Measurements from ENCODE around the gene LAMC2. TPM values are rescaled to one million over a fixed set of nuclear protein-coding genes. Genes with fewer than 3 reads are reported as not detected.

Gene LAMC2
- total RNA-seq, 2 donors from 2014 or later, result 9.3 to 11.6 TPM

GRCh38 chr1:183164963-183165362 is 21.1 kb upstream of the LAMC2 start:
- intact Hi-C loops (cut with DNase I), result no loop called here
- no peak overlapping the region for H3K27ac ChIP-seq
- H3K4me1 ChIP-seq (replicated peaks), result no peaks in the 10 kb centered on the region

GRCh38 chr1:183165456-183165855 is 20.6 kb upstream of the LAMC2 start:
- intact Hi-C loops (cut with DNase I), result no loop called here
- no peak for DNase-seq (ENCODE audit: low spot score)
- Histone ChIP-seq H3K9me3 (no peaks in the 10 kb centered on the region), H3K4me3 (no peak overlapping the region), H3K36me3 (no peaks in the 10 kb centered on the region), H3K27ac (no peak overlapping the region), H3K27me3 (replicated peaks; ENCODE audit: insufficient read depth) (no peaks in the 10 kb centered on the region), H3K4me1 (replicated peaks) (no peaks in the 10 kb centered on the region)
- TF ChIP-seq CTCF (IDR thresholded peaks at IDR 0.05), result no peak
- TF ChIP-seq POLR2AphosphoS5 (IDR thresholded peaks at IDR 0.05), result no peak
- TF ChIP-seq POLR2A (IDR thresholded peaks at IDR 0.05), result no peak
- WGBS, result 96% methylated on average over 2 of the region's 2 CpGs

More at GRCh38 chr1:183164963-183165362, 21.1 kb upstream of the LAMC2 start:
- Histone ChIP-seq H3K27me3 (replicated peaks; ENCODE audit: insufficient read depth) (no peaks in the 10 kb centered on the region), H3K9me3 (no peaks in the 10 kb centered on the region), H3K36me3 (no peaks in the 10 kb centered on the region), H3K4me3 (no peak overlapping the region)
- no peak for DNase-seq (ENCODE audit: low spot score)
- 84% methylated on average over 4 of the region's 4 CpGs for WGBS
- TF ChIP-seq CTCF (IDR thresholded peaks at IDR 0.05) (no peak), POLR2AphosphoS5 (IDR thresholded peaks at IDR 0.05) (no peak), POLR2A (IDR thresholded peaks at IDR 0.05) (no peak)

- no peaks in the 10 kb centered on the region for H3K9me3 ChIP-seq
- no peaks in the 10 kb centered on the region for H3K36me3 ChIP-seq
- H3K27me3 ChIP-seq (replicated peaks; ENCODE audit: insufficient read depth), result no peaks in the 10 kb centered on the region
- intact Hi-C loops (cut with DNase I), result no loop called here
- 96% methylated on average over 2 of the region's 2 CpGs for WGBS
- no peak for TF ChIP-seq POLR2AphosphoS5 (IDR thresholded peaks at IDR 0.05)
- TF ChIP-seq CTCF (IDR thresholded peaks at IDR 0.05), result no peak
- TF ChIP-seq POLR2A (IDR thresholded peaks at IDR 0.05), result no peak
- no peak overlapping the region for H3K4me3 ChIP-seq
- no peak for DNase-seq (ENCODE audit: low spot score)
- H3K4me1 ChIP-seq (replicated peaks), result no peaks in the 10 kb centered on the region
- H3K27ac ChIP-seq, result no peak overlapping the region
Measured at GRCh38 chr1:183166454-183166853, 19.6 kb upstream of the LAMC2 start.

GRCh38 chr1:183167676-183168075 is 18.4 kb upstream of the LAMC2 start:
- Histone ChIP-seq H3K4me3 (no peak overlapping the region), H3K27me3 (replicated peaks; ENCODE audit: insufficient read depth) (no peaks in the 10 kb centered on the region), H3K27ac (no peak overlapping the region), H3K9me3 (no peaks in the 10 kb centered on the region), H3K4me1 (replicated peaks) (no peaks in the 10 kb centered on the region), H3K36me3 (no peaks in the 10 kb centered on the region)
- DNase-seq (ENCODE audit: low spot score), result no peak
- 68% methylated on average over 1 of the region's 1 CpG for WGBS
- TF ChIP-seq POLR2A (IDR thresholded peaks at IDR 0.05) (no peak), POLR2AphosphoS5 (IDR thresholded peaks at IDR 0.05) (no peak), CTCF (IDR thresholded peaks at IDR 0.05) (no peak)
- intact Hi-C loops (cut with DNase I), result no loop called here

- no peaks in the 10 kb centered on the region for H3K36me3 ChIP-seq
- DNase-seq (ENCODE audit: low spot score), result no peak
- H3K27ac ChIP-seq, result no peak overlapping the region
- 59% methylated on average over 3 of the region's 3 CpGs for whole genome bisulfite sequencing
- no peaks in the 10 kb centered on the region for H3K9me3 ChIP-seq
- no peaks in the 10 kb centered on the region for H3K27me3 ChIP-seq (replicated peaks; ENCODE audit: insufficient read depth)
- intact Hi-C loops (cut with DNase I), result no loop called here
- TF ChIP-seq POLR2AphosphoS5 (IDR thresholded peaks at IDR 0.05) (no peak), CTCF (IDR thresholded peaks at IDR 0.05) (no peak), POLR2A (IDR thresholded peaks at IDR 0.05) (no peak)
- H3K4me3 ChIP-seq, result no peak overlapping the region
- H3K4me1 ChIP-seq (replicated peaks), result no peaks in the 10 kb centered on the region
Measured at GRCh38 chr1:183168308-183168707, 17.8 kb upstream of the LAMC2 start.

Measured in prostate gland (tissue), 2 donors.